Activated T-cell treated with anti-CD3 and anti-CD28 coated beads, Interleukin-2, amount 50 U/mL, for 4 hours (primary cell): ENCODE results near the gene NHS. TPM values are rescaled to one million over a fixed set of nuclear protein-coding genes. Genes with fewer than 3 reads are reported as not detected.

Source experiments
- ATAC-seq, 2 donors: fragments of 200-7000 bp; cut with Tn5 transposase; one replicate each; pipeline ENCODE4 v1.10.0; 2021
- DNase-seq: peaks from one replicate; pipeline ENCODE4 v3.0.0-alpha.2; 2020
- H3K27me3 Mint-ChIP-seq: one replicate; pipeline ENCODE4 v1.8.0; 2021; ENCODE audit warnings: low read depth, mixed read lengths
- H3K36me3 Mint-ChIP-seq: one replicate; pipeline ENCODE4 v1.8.0; 2022; ENCODE audit warnings: mixed read lengths; ENCODE audit not compliant: insufficient read depth
- H3K4me1 Mint-ChIP-seq: one replicate; pipeline ENCODE4 v1.8.0; 2021; ENCODE audit warnings: low read depth, mixed read lengths
- H3K4me3 Mint-ChIP-seq: one replicate; pipeline ENCODE4 v1.8.0; 2021; ENCODE audit warnings: mild to moderate bottlenecking, moderate library complexity, mixed read lengths
- H3K9me3 Mint-ChIP-seq: one replicate; pipeline ENCODE4 v1.8.0; 2021; ENCODE audit warnings: mixed read lengths
- total RNA-seq, 3 donors: library from RNA; stranded (reverse); gene quantifications; one replicate each; pipeline ENCODE4 v1.2.1, GENCODE V29; 2021

The NHS gene
- total RNA-seq, 3 donors from 2014 or later, result 2.3 to 7.7 (median 7.5) TPM

DNA sequence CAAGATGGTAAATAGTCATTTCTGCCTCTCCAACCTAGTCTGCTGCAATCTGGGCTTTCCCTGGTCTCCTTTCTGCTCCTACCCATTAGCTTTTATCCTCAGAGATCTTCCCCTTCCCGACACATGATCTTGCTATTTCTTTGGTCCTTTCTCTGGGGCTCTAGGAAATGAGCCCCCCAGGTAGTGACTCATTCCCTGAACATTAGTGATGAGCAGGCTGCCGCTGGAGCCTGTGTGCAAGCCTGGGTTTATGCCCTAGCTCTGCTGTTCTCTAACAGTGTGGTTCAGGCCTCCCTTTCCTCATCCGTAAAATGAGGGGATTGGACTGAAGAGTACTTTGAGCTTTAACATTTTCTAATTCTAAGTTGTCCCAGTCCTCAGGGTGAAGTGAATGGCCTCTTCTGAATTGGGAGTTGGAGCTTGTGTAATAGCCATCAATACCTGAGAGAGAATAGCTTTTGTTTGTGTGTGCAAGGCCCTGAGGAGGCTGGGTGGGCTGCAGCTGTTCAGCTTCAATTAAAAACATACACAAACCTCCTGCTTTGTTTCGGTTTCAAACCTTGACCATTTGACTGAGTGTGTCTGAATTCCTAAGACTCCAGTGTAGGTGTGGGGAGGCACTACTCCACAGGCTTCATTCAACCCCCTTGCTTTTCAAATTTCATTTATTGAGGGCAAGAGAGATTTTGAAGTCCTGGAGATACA, 246.7 kb downstream of the NHS start:
- no peaks in the 10 kb centered on the region for H3K4me1 Mint-ChIP-seq
- no peak overlapping the region for H3K4me3 Mint-ChIP-seq
- no peaks in the 10 kb centered on the region for H3K9me3 Mint-ChIP-seq
- no peaks in the 10 kb centered on the region for H3K36me3 Mint-ChIP-seq
- ATAC-seq, result no peak
- no peak for DNase-seq
- H3K27me3 Mint-ChIP-seq, result no peaks in the 10 kb centered on the region

DNA sequence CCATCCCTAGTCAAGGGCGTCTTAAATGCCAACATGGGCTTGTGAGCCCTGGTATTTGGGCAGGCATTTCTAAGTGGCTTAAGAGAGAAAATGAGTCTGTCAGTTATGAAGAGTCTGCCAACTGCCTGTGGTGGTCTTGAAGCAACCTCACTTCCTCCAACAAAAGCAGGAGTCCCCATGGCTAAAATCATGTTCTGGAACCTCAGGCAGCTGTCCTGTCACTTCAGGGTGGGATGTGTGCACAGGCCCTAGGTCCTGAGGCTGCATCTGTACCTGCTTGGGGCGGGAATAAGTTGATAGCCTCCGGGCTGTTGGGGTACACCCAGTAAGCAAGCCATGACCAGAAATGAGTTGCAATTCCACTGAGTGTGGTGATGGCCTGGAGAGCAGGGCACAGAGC, 247.3 kb downstream of the NHS start:
- no peaks in the 10 kb centered on the region for H3K4me1 Mint-ChIP-seq
- no peak overlapping the region for H3K4me3 Mint-ChIP-seq
- DNase-seq (no peak), ATAC-seq (no peak)
- no peaks in the 10 kb centered on the region for H3K27me3 Mint-ChIP-seq
- H3K36me3 Mint-ChIP-seq, result no peaks in the 10 kb centered on the region
- H3K9me3 Mint-ChIP-seq, result no peaks in the 10 kb centered on the region

DNA sequence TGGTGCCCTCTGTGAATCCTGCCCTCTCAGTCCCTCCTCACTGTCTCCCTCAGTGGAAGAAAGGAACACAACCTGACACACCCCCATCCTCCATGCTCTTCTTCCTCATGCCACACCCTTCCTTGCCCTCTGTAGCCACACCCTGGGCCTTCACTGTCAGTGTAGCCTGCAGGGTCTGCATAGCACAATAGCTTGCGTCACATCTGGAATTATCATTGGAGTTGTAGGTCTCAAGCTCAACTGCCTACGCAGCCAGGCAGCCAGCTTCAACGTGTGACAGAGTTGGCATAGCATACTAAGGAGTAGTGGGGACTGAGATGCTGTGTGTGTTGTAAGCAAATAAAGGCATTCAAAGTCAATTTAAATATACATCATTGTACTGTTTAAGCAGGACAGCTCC, 248.8 kb downstream of the NHS start:
- no peaks in the 10 kb centered on the region for H3K27me3 Mint-ChIP-seq
- no peak overlapping the region for H3K4me3 Mint-ChIP-seq
- no peak for ATAC-seq
- DNase-seq, result no peak
- H3K4me1 Mint-ChIP-seq, result no peaks in the 10 kb centered on the region
- H3K36me3 Mint-ChIP-seq, result no peaks in the 10 kb centered on the region
- no peaks in the 10 kb centered on the region for H3K9me3 Mint-ChIP-seq

DNA sequence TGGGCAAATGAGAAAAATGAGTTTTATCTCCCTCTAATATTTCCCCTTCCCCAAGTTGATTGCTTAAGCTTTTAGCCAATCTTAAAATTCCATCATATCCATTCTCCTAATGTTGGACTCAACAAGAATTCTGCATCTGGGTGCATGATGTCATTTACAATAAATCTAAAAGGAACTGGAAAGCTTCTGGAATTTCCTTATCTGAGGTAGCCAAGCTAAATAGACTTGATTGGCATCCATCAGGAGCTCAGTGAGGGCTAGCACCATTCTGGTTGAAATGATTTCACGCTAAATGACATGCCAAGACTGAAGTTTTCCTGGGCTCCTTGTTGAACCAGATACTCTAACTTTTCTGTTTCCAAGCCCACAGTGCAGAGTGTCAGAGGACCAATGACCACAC, 252.0 kb downstream of the NHS start:
- Mint-ChIP-seq H3K9me3 (no peaks in the 10 kb centered on the region), H3K4me1 (no peaks in the 10 kb centered on the region), H3K36me3 (no peaks in the 10 kb centered on the region), H3K27me3 (no peaks in the 10 kb centered on the region), H3K4me3 (no peak overlapping the region)
- DNase-seq, result no peak
- ATAC-seq, result no peak

DNA sequence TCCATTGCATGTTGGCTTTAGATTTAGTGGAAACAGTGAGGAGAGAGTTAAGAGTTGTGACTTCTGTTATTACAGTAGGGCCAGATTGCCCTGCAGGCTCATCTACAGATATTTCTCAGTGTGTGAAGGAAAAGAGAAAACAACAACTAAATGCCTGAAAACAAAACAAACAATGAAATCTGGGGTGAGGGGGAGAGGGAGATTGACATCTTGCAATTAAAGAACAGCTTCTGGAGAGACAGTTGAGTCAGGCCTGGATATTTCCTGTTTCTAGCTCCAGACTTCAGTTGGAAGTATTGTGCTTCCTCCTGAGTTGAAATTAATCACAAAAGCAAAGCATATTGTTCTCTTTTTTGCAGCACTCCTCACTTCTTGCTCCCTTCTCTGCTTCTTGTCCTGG, 254.0 kb downstream of the NHS start:
- no peak overlapping the region for H3K4me3 Mint-ChIP-seq
- no peaks in the 10 kb centered on the region for H3K36me3 Mint-ChIP-seq
- peaks cover 6% of the 10 kb centered on the region for H3K4me1 Mint-ChIP-seq
- no peaks in the 10 kb centered on the region for H3K27me3 Mint-ChIP-seq
- DNase-seq (no peak), ATAC-seq (no peak)
- H3K9me3 Mint-ChIP-seq, result no peaks in the 10 kb centered on the region

DNA sequence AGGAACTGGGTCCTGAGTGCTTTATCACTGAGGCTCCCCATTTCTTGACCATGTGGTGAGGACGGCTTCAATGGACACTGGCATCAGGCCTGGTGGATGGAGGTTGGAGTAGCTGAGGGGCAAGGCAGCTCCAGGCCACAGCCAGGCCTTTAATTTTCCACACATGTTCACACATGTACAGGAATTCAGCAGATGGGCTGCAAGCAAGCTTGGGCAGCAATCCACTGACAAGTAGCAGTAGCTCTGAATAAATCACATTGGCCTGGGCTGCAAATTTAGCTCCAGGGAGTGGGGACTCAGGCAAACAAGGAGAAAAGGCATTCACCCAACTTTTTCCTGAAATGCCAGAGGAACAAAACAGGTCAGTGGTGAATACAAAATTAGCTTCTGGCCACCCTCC, 254.5 kb downstream of the NHS start:
- ATAC-seq, result no peak
- peaks cover 6% of the 10 kb centered on the region for H3K4me1 Mint-ChIP-seq

DNA sequence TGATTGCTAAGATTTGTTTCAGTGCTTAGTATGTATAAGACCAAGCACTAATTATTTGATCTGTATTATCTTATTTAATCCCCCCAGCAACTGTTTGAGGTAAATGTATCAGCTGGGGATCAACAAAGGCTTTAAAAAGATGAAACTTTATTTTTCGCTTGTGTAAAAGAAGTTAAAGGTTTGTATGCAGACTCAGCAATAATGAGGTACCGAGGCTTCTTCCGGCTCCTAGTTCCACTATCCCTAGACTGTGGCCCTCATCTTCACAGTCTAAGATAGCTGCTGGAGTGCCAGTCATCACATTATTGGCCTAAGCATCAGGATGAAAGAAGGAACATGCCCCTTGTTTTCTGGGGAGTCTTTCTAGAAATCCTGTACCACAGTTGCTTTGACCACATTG, 256.6 kb downstream of the NHS start:
- no peaks in the 10 kb centered on the region for H3K27me3 Mint-ChIP-seq
- no peak overlapping the region for H3K4me3 Mint-ChIP-seq
- DNase-seq, result no peak
- H3K36me3 Mint-ChIP-seq, result no peaks in the 10 kb centered on the region
- no peaks in the 10 kb centered on the region for H3K9me3 Mint-ChIP-seq
- ATAC-seq, result no peak
- peaks cover 6% of the 10 kb centered on the region for H3K4me1 Mint-ChIP-seq

More for the DNA sequence above, 254.5 kb downstream of the NHS start:
- Mint-ChIP-seq H3K36me3 (no peaks in the 10 kb centered on the region), H3K27me3 (no peaks in the 10 kb centered on the region), H3K9me3 (no peaks in the 10 kb centered on the region), H3K4me3 (no peak overlapping the region)
- DNase-seq, result no peak

DNA sequence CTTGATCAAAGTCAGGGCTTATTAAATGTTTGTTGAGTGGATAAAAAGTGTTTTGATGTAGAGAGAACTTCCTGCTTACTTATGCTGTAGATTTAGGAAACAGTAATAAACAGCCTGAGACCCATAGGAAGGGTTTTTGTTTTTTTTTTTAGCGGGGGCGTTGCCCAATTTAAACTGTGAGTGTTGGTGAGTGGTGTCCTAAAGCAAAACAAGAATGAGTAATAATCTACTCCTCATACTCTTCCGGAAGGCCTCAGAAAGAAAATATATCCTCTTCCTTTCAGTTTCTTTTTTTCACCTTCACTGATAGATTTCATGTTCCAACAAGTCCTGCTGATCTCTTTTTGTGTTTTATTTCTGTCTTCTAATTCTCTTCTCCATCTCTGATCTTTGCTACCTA, 257.9 kb downstream of the NHS start:
- Mint-ChIP-seq H3K36me3 (no peaks in the 10 kb centered on the region), H3K27me3 (no peaks in the 10 kb centered on the region), H3K4me1 (peaks cover 6% of the 10 kb centered on the region), H3K4me3 (peak overlapping the region; percentile 31), H3K9me3 (no peaks in the 10 kb centered on the region)
- DNase-seq, result no peak
- no peak for ATAC-seq

DNA sequence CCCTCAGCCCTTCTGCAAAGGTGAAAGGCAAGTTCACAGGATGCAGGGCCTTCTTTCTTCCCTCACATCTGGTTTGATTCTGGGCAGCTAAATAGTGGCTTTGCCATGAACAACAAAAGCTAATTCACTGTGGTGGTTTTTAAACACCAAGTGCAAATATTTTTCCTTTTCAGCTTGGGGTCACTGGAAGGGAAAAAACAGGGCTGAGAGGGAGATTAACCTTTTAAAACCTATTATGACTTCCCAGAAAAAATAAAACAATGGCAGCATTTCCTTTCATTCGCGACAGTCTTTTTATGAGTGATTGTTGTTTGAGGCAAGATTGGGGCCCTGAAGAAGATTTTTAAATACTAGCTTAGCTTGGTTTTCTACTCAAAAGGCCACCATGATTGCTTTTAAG, 258.5 kb downstream of the NHS start:
- DNase-seq, result no peak
- H3K27me3 Mint-ChIP-seq, result no peaks in the 10 kb centered on the region
- no peak overlapping the region for H3K4me3 Mint-ChIP-seq
- H3K4me1 Mint-ChIP-seq, result peaks cover 6% of the 10 kb centered on the region
- no peaks in the 10 kb centered on the region for H3K36me3 Mint-ChIP-seq
- no peaks in the 10 kb centered on the region for H3K9me3 Mint-ChIP-seq
- no peak for ATAC-seq

DNA sequence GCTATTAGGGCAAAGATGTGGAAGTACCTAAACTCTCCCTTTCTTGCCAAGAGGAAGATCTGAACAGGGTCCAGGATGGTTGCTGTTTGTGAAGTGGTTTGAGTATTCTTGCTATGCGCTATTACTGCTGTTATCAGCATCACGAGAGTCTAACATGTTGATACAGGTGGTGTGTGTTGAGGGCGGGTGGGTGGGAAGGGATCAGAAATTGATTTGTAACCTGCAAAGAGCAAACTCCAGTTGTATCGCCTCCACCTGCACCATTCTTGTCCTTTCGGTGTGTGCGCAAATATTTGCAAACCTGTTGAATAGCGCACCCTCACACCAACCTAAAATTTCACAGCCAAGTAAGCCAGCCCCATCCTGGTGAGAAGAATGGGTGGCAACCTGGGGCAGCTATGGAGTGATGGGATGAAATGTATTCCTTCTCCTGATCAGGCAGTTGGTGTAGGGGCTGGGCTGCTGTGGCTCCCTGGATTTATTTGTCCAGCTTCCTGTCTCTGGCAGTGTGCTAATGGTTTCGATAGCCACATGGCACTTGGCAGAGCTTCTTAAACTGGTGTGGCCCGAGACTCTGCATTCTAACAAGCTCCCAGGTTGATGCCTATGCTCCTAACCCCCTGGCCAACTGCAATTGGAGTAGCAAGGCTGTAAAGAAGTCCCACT, 259.7 kb downstream of the NHS start:
- H3K36me3 Mint-ChIP-seq, result no peaks in the 10 kb centered on the region
- no peak for DNase-seq
- H3K4me1 Mint-ChIP-seq, result peaks cover 6% of the 10 kb centered on the region
- no peak for ATAC-seq
- no peaks in the 10 kb centered on the region for H3K27me3 Mint-ChIP-seq
- no peak overlapping the region for H3K4me3 Mint-ChIP-seq
- no peaks in the 10 kb centered on the region for H3K9me3 Mint-ChIP-seq

DNA sequence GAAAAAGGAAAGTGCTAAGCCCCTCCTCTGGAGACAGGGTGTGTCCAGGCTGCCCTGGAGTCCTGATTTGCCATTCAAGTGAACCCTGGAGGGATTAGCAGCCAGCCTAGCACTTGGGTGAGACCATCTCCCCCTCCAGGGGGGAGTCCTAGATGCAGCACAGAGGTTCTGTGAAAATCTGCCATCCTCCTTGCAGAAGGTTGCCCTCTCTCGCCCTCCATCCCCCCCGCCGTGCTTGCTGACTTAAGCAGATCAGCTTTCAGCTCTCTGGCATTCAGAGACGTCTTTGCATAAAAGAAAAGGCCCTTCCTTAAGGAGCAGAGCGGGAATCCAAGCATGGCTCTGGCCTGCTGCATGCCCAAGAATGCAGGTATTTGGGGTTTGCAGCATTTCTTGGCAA, 260.2 kb downstream of the NHS start:
- H3K36me3 Mint-ChIP-seq, result no peaks in the 10 kb centered on the region
- H3K9me3 Mint-ChIP-seq, result no peaks in the 10 kb centered on the region
- DNase-seq, result no peak
- H3K4me3 Mint-ChIP-seq, result no peak overlapping the region
- no peak for ATAC-seq
- peaks cover 6% of the 10 kb centered on the region for H3K4me1 Mint-ChIP-seq
- no peaks in the 10 kb centered on the region for H3K27me3 Mint-ChIP-seq

DNA sequence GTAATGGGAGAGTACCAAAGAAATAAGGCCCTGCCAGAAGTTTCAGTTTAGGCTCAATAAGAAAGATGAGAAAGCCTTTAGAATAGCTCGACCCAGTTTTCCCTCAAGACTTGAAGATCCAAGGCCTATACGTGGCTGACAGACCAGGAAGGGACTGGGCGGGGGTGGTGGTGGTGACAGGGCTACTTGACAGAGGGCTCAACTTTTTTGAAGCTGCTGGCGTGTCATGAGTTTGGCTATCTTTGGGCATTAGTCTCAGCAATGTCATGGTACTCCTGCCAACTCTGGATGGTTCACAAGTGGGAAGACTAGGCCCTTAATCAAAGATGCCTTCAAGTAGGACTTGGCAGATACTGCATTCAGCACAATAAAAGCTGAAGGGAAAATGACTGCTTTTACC, 262.2 kb downstream of the NHS start:
- no peaks in the 10 kb centered on the region for H3K36me3 Mint-ChIP-seq
- no peak for ATAC-seq
- DNase-seq, result no peak
- H3K9me3 Mint-ChIP-seq, result no peaks in the 10 kb centered on the region
- peaks cover 6% of the 10 kb centered on the region for H3K4me1 Mint-ChIP-seq
- no peak overlapping the region for H3K4me3 Mint-ChIP-seq
- no peaks in the 10 kb centered on the region for H3K27me3 Mint-ChIP-seq

DNA sequence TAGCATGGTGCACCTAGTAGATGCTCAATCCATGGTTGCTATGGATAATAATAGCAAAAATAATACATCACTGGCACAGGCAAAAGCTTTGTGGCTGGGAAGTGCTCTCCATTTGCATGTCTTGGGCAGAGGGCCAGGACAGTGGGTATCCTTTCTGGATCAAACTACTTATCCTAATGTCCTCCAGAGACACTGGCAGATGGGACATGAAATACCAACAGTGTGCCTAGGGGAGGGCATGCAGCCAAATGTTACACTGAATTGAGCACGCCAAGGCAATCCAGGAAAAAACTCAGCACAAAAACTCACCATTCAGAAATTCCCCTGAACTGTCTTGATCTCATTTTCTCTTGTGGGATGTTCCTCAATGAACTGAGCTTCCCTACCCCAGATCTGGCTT, 263.7 kb downstream of the NHS start:
- H3K36me3 Mint-ChIP-seq, result no peaks in the 10 kb centered on the region

DNA sequence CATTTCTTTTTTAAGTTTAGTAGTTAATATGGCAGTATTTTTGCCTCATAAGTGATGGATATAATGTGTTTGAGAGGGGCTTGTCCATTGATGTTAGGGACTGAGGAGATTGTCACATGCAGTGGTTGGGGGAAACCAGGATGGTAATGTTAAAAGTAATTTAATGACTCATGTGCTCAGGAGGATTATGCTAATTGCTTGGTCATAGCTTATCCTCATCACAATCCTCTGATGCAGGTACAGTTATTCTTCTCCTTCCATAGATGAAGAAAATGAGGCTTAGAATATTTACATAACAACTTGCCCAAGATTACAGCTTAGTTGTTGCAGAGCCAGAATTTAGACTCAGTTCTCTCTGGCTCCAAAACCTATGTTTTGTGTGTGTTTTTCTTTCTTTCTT, 267.9 kb downstream of the NHS start:
- no peaks in the 10 kb centered on the region for H3K36me3 Mint-ChIP-seq
- no peaks in the 10 kb centered on the region for H3K9me3 Mint-ChIP-seq
- peaks cover 1% of the 10 kb centered on the region for H3K4me1 Mint-ChIP-seq
- ATAC-seq (no peak), DNase-seq (no peak)
- H3K4me3 Mint-ChIP-seq, result no peak overlapping the region
- H3K27me3 Mint-ChIP-seq, result no peaks in the 10 kb centered on the region

More for the DNA sequence above, 263.7 kb downstream of the NHS start:
- peaks cover 1% of the 10 kb centered on the region for H3K4me1 Mint-ChIP-seq
- DNase-seq (no peak), ATAC-seq (no peak)
- no peaks in the 10 kb centered on the region for H3K27me3 Mint-ChIP-seq
- H3K4me3 Mint-ChIP-seq, result no peak overlapping the region
- H3K9me3 Mint-ChIP-seq, result no peaks in the 10 kb centered on the region

DNA sequence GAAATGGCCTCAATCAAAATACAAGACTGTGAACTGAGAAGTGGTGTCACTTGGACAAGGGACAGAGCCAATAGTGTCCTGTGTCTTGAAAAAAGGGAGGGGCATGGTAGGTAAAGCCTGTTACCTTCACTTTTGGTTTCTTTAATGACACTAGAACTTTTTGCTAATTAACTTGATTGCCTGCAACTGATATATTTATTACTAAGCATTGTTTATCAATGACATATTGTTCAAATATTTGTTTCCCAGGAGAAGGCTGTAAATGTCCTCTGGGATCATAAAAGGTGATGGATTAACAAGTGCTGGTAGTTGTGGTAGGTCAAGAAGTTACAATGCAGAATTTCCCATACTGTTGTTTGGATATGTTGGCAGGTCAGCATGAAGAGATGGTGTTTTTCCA, 268.5 kb downstream of the NHS start:
- H3K4me3 Mint-ChIP-seq, result no peak overlapping the region
- no peaks in the 10 kb centered on the region for H3K27me3 Mint-ChIP-seq
- no peaks in the 10 kb centered on the region for H3K36me3 Mint-ChIP-seq
- H3K4me1 Mint-ChIP-seq, result peaks cover 1% of the 10 kb centered on the region
- DNase-seq, result no peak
- H3K9me3 Mint-ChIP-seq, result no peaks in the 10 kb centered on the region
- ATAC-seq, result no peak
